Measurements from ENCODE around the gene SCTR. TPM values are rescaled to one million over a fixed set of nuclear protein-coding genes. Genes with fewer than 3 reads are reported as not detected.

The SCTR gene
- total and polyA plus RNA-seq, 10 donors, result 0.39 to 0.54 (median 0.47) TPM; not detected in 6

DNA sequence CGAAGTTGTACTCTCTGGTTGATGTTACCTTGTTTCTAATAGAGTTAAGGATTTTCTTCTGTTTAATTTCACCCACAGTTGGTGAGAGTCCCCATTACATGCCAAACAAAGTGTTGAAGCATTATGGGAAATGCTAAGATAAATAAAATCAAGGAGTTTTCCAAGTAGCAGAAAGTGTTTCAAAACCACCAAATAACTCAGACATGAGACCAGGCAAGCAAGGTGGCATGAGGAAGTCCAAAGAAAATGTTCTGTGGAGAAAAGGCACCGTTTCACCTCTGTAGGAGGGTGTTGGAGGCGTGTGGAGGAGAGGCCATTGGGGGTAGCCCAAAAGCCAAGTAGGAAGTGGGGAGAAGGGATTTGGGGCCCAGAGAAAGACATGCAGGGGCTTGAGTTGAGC, 28.6 kb upstream of the SCTR start:
- no peak overlapping the region for H3K4me3 ChIP-seq
- H3K9me3 ChIP-seq, result no peaks in the 10 kb centered on the region
- intact Hi-C loops (cut with DNase I; ENCODE audit: low total_unique reads), result no loop called here
- no peak for DNase-seq
- peaks cover 0 to 15% (median 0%) of the 10 kb centered on the region in 7 donors for H3K27me3 ChIP-seq (replicated peaks in 1 of 7)
- H3K4me1 ChIP-seq, result no peaks in the 10 kb centered on the region
- no peaks in the 10 kb centered on the region for H3K36me3 ChIP-seq
- 77 to 88% (median 80%) methylated on average over 3 of the region's 3 CpGs for WGBS, 5 donors
- H3K27ac ChIP-seq, result no peak overlapping the region
- no peak for TF ChIP-seq POLR2AphosphoS5 (IDR thresholded peaks at IDR 0.05)
- TF ChIP-seq POLR2A (IDR thresholded peaks at IDR 0.05), result no peak
- TF ChIP-seq CTCF (IDR thresholded peaks at IDR 0.05 in 8 of 11, conservative IDR thresholded peaks at IDR 0.05 in 3 of 11), result no peak

- TF ChIP-seq POLR2A (IDR thresholded peaks at IDR 0.05), result no peak
- TF ChIP-seq POLR2AphosphoS5 (IDR thresholded peaks at IDR 0.05), result no peak
- no peak for TF ChIP-seq CTCF (IDR thresholded peaks at IDR 0.05 in 8 of 11, conservative IDR thresholded peaks at IDR 0.05 in 3 of 11)
- DNase-seq, result no peak
- Histone ChIP-seq H3K27ac (no peak overlapping the region), H3K4me3 (no peak overlapping the region), H3K9me3 (no peaks in the 10 kb centered on the region), H3K27me3 (replicated peaks in 1 of 7) (peaks cover 0 to 33% (median 0%) of the 10 kb centered on the region in 7 donors), H3K4me1 (no peaks in the 10 kb centered on the region), H3K36me3 (no peaks in the 10 kb centered on the region)
- WGBS, 5 donors, result 90 to 97% (median 93%) methylated on average over 1 of the region's 1 CpG
- intact Hi-C loops (cut with DNase I; ENCODE audit: low total_unique reads), result no loop called here
Measured at GRCh38 chr2:119550856-119551255, 26.6 kb upstream of the SCTR start.

GRCh38 chr2:119550346-119550745, 26.1 kb upstream of the SCTR start:
- peaks cover 0 to 34% (median 0%) of the 10 kb centered on the region in 7 donors for H3K27me3 ChIP-seq (replicated peaks in 1 of 7)
- intact Hi-C loops (cut with DNase I; ENCODE audit: low total_unique reads), result no loop called here
- no peak for DNase-seq
- no peaks in the 10 kb centered on the region for H3K4me1 ChIP-seq
- WGBS, 5 donors, result 71 to 88% (median 73%) methylated on average over 2 of the region's 2 CpGs
- no peak overlapping the region for H3K27ac ChIP-seq
- no peaks in the 10 kb centered on the region for H3K36me3 ChIP-seq
- TF ChIP-seq CTCF (IDR thresholded peaks at IDR 0.05 in 8 of 11, conservative IDR thresholded peaks at IDR 0.05 in 3 of 11) (no peak), POLR2A (IDR thresholded peaks at IDR 0.05) (no peak), POLR2AphosphoS5 (IDR thresholded peaks at IDR 0.05) (no peak)
- H3K4me3 ChIP-seq, result no peak overlapping the region
- no peaks in the 10 kb centered on the region for H3K9me3 ChIP-seq

DNA sequence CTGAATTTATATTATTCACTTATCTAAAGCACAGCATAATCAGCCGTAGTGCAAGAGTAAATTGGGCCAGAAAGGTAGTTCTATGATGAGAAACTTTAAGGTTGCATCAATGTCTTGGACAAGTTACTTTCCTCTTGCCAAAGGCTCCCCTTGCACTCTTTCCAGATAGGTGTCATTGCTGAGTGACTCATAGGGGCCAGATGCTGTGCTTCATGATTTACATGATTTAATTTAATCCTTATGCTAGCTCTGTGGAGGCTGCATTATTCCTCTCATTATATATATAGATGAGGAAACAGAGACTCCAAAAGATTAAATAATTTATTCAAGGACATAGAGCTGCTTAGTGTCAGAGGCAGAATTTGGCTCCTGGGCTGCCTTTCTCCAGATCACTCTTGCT, 25.0 kb upstream of the SCTR start:
- peaks cover 0 to 44% (median 6%) of the 10 kb centered on the region in 7 donors for H3K27me3 ChIP-seq (replicated peaks in 1 of 7)
- no peak for DNase-seq
- H3K36me3 ChIP-seq, result no peaks in the 10 kb centered on the region
- no peaks in the 10 kb centered on the region for H3K9me3 ChIP-seq
- H3K4me1 ChIP-seq, result peaks cover 0 to 9% (median 2%) of the 10 kb centered on the region in 6 donors
- no peak overlapping the region for H3K4me3 ChIP-seq
- WGBS, 5 donors, result 76 to 86% (median 84%) methylated on average over 1 of the region's 1 CpG
- no peak for TF ChIP-seq POLR2A (IDR thresholded peaks at IDR 0.05)
- H3K27ac ChIP-seq, result no peak overlapping the region
- intact Hi-C loops (cut with DNase I; ENCODE audit: low total_unique reads), result no loop called here
